HUDEP-2 (cell line): ENCODE results near the gene MMP24OS.
A peak's percentile ranks its signal among the peaks of the same experiment; 100 is the strongest.

Source experiments
- DNase-seq, 76 experiments: peaks; one replicate each; lab custom pipeline; 2025; ENCODE audit not compliant: unreplicated experiment in 76 of 76; lab: John Stamatoyannopoulos, UW

Gene MMP24OS

DNA sequence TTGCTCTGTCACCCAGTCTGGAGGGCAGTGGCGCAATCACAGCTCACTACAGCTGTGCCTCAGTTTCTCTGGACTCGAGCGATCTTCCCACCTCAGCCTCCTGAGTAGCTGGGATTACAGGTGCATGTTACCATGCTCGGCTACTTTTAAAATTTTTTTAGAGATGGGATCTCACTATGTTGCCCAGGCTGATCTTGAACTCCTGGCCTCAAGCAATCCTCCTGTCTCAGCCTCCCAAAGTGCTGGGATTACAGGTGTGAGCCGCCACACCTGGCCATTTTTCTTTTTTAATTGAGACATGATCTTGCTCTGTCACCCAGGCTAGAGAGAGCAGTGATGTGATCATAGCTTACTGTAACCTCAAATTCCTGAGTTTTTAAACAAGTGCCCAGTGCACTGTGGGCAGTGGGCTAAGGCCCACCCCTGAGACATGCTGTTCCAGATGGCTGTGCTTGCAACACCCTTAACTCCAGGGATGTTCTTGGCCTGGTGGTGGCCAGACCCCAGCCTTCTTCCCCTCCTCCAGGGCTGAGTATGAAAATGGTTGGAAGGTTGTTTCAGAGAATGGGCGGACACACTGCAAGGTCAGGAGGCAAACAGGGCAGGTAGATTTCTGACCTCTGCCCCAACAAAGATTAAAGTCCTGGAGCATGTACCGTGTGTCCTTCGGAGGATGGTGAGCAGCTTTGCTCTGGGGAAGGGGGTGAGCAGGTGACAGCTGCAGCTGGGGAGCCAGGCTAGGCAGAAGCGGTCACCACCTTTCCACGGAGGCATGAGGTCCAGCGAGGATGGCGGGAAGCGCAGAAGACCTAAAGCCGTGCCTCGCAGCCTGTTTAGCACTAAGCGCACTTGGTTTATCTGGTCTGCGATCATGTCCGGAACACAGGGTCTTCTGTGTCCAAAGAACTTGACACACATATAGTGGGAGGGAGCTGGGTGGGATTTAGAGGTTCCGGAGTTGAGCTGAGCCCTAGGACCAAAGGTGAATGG lies 15.7 kb upstream of the MMP24OS start:
- DNase-seq, result no peak

DNA sequence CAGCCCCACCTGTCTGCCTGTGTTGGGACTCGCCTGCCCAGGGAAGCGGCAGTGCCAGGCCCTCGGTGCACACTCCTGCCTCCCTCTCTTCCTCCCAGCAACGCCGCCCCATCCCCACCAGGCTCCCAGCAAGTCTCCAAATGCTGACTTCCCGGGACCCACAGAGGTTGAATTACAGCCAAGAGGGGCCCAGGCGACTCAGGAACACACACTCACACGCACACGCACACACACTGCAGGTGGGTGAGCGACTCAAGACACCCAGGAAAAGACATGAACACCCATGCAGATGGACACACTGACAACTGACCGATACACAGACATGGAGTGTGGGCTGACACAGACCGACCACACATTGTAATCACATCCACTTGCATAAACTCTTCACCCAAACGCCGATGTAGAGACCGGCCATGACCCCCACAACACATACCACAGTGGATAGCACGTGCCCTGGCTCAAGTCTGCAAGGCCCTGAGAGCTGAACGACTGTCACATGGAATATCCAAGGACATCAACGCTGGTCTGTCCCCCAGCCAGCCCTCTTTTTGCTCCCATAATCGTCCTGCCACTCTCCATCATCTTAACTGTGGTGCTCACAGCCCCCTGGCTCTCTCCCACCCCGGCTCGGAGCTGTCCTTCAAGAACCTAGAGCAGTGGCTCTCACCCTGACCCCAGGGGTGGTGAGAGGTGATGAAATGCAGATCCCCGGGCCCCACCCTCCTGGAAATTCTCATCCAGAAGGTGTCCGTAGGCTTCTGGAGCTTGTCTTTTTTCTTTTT lies 14.8 kb upstream of the MMP24OS start:
- DNase-seq, result no peak

DNA sequence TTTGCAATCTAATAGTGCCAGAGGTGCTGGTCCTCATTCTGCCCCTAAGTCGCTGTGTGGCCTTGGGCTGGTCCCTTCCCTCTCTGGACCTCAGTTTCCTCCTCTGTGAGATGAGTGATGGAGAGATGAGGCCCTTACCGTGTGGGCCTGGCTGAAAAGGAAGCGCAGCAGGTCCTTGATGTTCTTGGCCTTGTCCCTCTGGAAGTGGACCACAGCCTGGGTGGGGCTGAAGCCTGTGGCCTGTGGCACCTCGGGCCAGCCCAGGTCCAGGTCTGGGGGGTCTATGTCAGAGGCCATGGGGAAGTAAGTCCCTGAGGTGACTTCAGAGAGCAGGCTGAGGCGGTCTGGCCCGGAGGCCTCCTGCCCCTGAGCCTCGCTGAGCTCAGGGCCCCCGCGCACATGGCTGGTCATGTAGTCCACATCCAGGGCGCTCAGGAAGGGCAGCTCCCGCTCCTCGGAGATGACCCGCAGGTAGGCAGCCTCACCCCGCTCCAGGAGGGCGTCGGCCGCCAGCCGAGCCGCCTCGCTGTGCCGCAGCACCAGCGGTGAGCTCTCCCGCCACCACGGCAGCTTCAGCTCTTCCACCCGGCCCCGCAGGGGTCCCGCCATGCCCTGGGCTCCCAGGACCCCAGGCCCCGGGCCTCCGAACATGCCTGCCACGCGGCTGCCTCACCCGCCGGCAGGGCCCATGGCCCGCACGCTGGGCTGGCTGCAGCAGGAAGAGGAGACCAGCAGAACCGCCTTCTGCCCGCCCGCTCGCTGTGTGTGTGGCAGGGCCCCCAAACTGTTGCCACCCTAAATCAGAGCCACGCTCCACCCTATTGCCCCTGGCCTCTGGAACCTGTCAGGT lies 14.0 kb upstream of the MMP24OS start, which contains the start of gene FAM83C:
FAM83C (minus strand) TSS at position 772 of the 850 bp plus-strand sequence; CDS start at position 651, 121 bp downstream.
- no peak for DNase-seq

DNA sequence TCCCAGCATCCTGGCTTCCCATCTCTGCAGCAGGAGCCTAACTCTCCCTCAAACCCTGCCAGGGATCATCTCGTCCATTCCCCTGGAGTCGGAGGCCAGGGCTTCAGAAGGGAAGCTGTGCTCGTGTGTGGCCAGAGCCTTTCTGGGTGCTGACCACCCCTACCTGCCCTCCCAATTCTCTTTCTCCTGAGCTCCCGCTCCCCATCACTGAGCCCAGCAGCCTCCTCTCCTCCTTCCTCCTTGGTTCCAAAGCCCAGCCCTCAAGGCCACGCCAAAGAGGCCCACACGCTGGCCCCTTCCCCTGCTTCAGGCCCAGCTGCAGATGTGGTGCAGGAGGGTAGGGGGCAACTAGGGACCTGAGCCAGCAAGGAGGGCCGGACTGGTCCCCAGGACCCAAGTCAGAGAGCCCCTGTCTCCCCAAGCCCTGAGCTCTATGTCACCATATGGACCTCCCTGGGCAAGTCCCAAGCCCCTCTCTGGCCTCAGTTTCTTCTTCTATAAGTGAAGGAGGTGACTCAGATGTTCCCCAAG lies 13.0 kb upstream of the MMP24OS start:
- DNase-seq, result no peak

DNA sequence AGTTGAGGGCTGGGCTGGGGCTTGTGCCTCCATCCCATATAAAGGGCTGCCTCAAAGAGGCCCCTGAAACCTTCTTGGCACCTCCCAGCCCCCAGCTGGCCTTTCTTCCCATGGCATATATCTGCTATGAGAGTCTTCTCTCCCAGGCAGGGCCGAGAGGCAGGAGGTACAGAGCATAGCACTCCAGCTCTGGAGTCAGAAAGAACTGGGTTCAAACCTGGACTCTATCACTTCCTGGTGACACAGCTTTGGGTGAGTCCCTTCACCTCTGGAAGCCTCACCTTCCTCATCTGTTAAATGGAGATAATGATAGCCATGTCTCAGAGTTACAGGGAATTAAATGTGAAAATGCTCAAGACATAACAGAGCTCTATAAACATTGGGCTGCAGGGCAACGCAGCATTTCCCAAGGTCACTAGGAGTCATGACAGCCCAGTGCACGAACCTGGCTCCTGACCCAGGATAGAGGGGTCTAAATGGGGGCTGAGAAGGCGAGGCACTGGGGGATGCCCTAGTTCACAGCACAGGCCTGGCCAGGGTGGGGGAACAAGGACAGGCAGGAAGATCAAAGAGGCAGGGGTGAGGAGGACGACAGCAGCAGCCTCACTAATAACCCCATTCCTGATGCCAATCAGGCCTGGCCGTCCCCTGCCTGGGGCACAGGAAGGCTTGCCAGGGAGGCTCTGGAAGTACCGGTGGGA lies 12.4 kb upstream of the MMP24OS start:
- no peak for DNase-seq

DNA sequence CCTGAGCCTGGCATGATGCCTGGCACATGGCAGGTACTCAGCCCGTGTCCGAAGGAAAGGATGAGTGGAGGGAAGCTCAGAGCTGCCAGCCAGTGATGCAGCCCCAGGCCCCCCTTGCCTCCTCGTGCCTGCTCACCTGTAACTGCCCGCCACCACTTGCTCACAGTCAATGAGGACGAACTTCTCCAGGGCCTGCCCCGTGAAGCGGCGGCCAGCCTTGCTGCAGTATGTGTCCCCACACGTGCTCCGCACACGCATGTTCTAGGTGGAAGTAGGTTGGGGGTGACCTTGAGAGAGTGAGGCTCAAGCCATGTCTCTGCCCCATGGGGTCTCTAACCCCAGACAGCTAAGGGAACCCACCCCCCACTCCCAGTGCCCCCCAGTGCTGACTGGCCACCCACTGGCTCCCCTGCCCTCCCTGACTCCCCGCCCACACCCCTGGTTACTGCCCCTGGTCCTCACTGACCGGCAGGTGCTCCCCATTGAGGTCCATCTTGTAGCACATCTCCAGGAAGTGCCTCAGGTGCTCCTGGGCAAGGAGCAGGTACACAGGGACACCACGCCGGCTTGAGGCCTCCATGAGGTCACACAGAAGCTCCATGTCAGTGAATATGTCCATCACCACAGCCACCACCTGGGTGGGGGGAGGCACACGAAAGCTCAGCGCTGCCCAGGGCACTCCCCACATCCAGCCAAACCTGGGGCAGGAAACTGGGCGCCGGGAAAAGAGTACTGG lies 10.6 kb upstream of the MMP24OS start:
- no peak for DNase-seq

DNA sequence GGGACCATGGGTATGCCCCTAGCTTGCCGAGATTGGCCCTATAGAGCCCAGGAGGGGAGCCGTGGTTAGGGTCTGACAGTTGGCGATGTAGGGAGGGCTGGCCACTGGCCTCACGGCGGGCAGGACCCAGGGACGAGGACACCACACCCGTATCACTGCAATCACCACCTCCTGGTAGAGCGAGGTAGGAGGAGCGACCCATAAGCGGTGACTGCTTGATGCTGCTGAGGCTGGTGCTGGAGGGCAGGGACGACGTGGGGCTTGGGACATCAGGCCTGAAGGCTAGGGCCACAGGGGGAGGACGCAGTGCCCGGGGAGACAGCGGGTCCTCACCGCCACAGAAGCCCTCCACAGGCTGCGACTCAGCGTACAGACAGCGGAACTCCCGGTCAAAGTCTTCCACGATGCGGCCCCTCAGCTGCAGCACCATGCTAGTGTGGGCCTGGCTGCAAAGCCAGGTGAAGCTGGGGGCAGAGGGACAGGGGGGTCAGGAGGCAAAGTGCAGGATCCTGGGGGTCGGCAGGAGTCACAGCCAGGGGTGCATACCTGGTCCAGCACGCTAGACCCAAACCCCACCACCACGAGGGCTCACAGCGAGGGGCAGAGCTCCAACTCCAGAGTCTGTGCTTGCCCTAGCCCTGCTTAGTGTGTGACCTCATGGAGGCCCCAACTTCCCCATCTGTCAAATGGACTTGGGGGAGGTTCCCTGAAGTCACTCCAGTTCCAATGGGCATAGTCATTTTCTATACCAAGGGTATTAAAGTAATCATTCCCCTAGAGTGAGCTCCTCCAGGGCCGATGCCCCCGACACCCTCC lies 9.8 kb upstream of the MMP24OS start:
- DNase-seq, result no peak

DNA sequence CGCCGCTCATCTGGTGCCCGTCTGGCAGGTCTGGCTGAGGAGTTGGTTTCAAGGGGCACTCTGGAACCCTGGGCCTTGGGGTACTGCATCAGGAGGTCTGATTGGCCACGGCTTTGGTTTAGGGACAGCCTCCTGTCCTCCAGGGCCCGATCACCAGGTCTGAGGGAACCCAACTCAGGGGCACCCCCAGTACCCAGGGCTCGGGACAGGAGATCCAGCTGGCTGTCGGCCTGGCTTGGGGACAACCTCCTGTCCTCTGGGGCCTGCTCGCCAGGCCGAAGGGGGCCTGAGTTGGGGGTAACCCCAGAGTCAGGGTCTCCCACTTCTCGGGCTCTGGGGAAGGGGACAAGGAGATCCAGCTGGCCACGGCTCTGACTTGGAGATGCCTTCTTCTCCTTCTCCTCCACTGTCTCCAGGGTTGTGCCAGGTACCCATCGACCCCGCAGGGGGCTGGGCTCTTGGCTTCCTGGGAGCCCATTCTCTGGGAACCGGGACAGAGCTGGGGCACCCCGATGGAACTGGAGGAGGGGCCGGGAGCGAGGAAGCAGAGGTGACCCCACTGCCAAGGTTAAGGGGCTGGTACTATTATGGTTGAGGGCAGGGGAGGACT lies 9.1 kb upstream of the MMP24OS start:
- DNase-seq, result no peak

DNA sequence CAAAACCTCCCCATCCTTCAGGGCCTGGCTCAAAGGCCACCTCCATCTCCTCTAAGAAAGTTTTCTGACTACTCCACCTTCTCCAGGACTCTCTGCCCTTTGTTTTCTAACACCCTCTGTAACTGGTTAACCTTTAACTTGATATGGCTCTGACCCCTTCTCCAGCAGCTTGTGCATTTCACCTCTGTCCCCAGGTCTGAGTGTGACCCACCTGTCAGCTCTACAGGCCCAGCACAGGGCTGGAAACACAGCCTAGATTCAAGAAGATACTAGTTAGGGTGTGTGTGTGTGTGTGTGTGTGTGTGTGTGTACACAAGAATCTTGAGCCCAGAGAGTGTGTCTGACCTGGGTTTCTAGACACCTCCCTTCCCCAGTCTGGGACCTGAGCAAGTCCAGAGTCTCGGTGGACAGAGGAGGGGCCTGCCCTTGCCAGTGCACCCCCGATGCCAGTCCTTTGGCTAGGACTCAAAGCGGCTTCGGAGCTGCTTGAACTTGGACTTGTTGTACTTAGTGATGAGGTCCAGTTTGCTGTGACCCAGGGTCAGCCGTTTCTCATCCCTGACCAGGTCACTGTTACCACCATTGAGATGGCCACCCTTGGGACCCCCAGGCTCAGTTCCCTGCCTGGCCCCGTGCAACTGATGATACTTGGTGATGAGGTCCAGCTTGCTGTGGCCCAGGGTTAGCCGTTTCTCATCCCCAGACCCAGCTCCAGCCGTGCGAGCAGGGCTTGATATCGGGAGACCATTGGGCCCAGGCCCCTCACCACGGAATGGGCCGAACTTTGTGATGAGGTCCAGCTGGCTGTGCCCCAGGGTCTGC lies 8.4 kb upstream of the MMP24OS start:
- DNase-seq, result no peak

DNA sequence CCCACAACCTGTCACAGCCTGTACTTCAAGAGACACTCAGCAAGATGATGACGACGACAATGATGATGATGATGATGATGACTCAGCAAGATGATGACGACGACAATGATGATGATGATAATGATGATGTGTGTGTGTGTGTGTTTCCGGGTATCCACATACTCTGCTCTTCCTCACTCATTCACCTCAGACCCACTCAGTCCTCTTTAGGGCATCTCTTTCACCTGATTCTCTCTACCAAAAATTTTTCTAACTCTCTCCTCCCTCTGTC lies 7.8 kb upstream of the MMP24OS start:
- DNase-seq, result no peak

DNA sequence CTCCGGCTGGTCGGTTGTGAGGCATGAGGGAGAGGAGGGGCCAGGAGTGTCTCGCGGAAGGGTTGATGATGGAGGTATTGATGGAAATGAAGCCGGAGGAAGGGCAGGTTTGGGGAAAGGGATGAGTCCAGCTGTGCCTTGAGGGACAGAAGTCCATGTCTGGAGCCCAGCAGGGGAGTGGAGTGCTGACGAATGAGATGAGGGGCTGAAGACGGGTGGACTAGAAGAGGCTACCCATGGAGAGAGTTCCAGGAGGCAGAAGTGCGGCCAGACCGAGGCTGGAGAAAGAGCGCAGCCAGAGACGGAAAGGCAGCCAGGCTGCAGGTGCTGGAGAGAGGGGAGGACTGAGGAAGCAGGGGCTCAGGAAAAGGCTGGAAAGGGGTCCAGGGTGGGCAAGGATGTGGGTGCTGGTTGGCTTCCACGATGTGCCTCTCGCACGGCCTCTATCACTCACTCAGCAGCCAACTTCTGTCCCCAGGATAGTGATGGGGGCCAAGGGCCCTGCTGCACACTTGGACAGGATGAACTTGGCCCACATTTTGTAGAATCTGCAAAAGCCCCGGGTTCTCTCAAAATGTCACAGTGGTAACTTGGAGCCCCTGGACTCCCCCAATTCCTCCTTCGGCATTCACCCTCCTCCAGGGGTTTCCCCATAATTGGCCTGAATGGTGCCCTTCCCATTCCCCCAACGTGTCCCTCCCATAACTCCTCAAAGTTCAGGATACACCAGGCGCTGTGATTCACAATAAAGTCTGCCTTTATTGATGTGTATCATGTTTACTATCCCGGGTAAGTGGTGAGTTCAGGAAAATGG lies 7.3 kb upstream of the MMP24OS start:
- DNase-seq, result peak in 1 of 76 experiments; percentile 57

DNA sequence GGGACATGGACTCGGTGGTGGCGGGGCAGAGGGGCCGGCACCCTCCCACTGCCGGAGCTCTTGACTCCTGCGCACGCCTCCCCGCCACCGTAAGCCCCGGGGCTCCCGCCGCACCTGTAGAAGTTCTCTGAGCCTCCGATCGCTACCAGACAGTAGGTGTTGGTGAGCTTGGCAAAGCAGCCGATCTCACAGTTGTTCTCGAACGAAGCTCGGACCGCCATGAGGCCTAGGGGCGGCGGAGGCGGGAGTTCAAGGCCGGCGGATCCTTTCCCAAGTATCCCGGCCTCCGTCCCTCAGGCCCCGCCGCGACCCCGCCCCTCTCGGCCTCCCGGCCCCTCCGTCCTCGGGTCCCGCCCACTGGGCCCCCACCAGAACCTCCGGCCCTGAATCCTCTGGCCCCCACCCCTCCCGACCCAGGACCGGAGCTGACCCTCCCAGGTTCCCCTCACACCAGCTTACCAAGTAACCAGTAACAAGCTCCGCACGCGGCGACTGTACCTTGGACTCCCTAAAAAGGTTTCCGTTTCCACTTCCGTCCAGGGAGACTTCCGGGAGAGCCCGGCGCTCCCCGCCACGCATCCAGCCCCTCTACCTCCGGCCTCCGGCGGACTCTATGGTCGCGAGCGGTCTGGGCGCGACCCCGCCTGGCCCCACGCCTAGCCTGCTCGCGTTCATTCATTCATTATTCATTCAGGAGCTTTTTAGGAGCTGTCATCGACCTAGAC lies 6.5 kb upstream of the MMP24OS start, which contains the start of gene EIF6:
EIF6 (minus strand) TSS at position 506 of the 725 bp plus-strand sequence; CDS start at position 221, 285 bp downstream.
- DNase-seq, result peak in 74 of 76 experiments; percentile 35 to 91 (median 74)

DNA sequence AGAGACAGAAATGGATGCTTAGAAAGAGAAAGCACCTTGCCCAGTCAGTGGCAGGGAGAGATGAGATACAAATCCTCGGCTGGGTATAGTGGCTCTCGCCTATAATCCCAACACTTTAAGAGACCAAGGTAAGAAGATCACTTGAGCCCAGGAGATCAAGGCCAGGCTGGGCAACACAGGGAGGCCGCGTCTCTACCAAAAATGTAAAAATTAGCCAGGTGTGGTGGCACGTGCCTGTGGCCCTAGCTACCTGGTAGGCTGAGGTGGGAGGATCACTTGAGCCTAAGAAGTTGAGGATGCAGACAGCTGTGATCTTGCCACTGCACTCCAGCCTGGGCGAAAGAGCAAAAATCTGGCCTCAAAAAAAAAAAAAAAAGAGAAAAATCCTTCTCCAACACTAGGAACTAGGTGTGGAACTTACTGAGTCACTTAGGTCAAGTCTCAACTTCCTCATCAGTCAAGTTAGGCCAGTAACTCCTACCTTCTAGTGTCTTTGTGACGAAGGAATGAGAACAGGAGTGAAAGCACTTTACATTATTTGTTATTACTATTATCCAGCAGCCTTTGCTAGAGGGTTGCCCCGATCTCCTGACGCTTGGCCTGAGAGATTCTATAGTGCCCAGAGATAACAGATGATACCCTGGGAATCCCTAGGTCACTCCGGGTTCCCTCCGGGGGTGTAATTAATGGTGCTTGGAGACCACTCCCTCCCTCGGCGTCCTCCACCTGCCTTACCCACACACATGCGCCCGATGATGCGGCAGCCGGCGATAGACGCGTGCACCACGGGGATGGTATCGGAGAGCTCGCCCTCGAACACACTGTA lies 5.7 kb upstream of the MMP24OS start:
- peak in 7 of 76 experiments; percentile 8 to 40 (median 16) for DNase-seq

DNA sequence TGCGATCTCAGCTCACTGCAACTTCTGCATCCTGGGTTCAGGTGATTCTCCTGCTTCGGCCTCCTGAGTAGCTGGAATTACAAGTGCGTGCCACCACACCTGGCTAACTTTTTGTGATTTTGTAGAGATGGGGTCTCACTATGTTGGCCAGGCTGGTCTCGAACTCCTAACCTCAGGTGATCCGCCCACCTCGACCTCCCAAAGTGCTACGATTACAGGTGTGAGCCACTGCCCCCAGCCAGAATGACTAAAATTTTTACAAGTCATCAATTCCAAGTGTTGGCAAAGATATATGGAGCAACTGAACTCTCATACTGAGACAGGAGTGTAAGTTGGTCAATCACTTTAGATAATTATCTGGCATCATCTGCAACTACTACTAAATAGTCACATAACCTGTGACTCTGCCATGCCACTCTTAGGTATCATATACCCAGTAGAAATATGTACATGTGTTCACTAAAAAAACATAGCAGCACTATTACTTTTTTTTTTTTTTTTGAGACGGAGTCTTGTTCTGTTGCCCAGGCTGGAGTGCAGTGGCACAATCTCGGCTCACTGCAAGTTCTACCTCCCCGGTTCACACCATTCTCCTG lies 3.7 kb upstream of the MMP24OS start:
- no peak for DNase-seq
